Measurements from ENCODE around the gene DTL.

DTL gene

DNA sequence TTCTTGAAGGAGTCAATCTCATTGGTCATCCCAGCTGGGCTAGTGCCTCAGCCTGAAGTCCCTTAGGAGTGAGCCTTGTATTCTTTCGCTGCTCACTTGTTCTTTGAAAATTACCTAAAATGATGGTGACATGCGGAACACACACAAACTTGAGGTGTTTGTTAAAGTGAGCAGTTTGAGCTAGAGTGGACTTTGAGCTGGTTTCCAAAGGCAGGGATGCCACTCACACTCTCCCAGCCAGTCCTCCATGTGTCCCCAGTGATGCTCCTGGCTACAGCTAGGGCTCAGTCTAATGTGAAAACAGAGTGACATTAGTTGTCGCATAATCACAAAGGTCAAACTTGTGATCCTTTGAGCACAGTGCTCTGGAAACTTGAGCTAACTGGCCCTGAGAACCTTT is 84.3 kb downstream of the DTL start:
- H3K27ac ChIP-seq (ENCODE audit: low read depth in 2 of 2, low read length in 2 of 2) = no peak overlapping the region
- peaks cover 1 to 2% of the 10 kb centered on the region in 2 donors for H3K4me1 ChIP-seq (ENCODE audit: control insufficient read depth in 2 of 2, insufficient read depth in 2 of 2, low read length in 2 of 2)
- H3K27me3 ChIP-seq (ENCODE audit: control insufficient read depth in 2 of 2, insufficient read depth in 2 of 2, low read length in 2 of 2) = no peaks in the 10 kb centered on the region
- no peak overlapping the region for H3K4me3 ChIP-seq (ENCODE audit: low read length in 2 of 2)
- no peaks in the 10 kb centered on the region for H3K36me3 ChIP-seq (ENCODE audit: control insufficient read depth in 2 of 2, insufficient read depth in 2 of 2, low read length in 2 of 2)
- H3K9me3 ChIP-seq (ENCODE audit: control insufficient read depth in 2 of 2, low read length in 2 of 2) = no peaks in the 10 kb centered on the region
- H3K9ac ChIP-seq (ENCODE audit: low read depth in 1 of 2, low read length in 2 of 2) = no peak overlapping the region

DNA sequence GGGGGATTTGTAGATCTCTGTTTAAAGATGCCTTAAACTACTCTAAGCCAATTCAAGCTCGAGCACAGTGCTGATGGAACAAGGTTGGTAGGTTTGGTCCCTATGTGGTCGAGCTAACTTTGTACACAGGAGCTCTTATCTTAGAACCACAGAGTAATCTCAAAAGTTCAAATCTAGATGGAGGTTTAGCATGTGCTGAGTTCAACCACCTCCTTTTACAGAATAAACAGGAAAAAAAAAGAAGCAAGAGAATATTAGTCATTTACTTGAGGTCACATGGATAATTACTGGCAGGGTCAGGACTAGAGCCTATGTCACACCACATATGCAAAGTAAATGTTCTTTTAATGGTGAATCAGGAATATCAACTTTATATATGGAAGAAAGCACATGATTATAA is 86.2 kb downstream of the DTL start:
- no peaks in the 10 kb centered on the region for H3K36me3 ChIP-seq (ENCODE audit: control insufficient read depth in 2 of 2, insufficient read depth in 2 of 2, low read length in 2 of 2)
- no peak overlapping the region for H3K4me3 ChIP-seq (ENCODE audit: low read length in 2 of 2)
- H3K9ac ChIP-seq (ENCODE audit: low read depth in 1 of 2, low read length in 2 of 2) = no peak overlapping the region
- H3K9me3 ChIP-seq (ENCODE audit: control insufficient read depth in 2 of 2, low read length in 2 of 2) = no peaks in the 10 kb centered on the region
- peaks cover 9 to 12% of the 10 kb centered on the region in 2 donors for H3K4me1 ChIP-seq (ENCODE audit: control insufficient read depth in 2 of 2, insufficient read depth in 2 of 2, low read length in 2 of 2)
- H3K27me3 ChIP-seq (ENCODE audit: control insufficient read depth in 2 of 2, insufficient read depth in 2 of 2, low read length in 2 of 2) = no peaks in the 10 kb centered on the region
- no peak overlapping the region for H3K27ac ChIP-seq (ENCODE audit: low read depth in 2 of 2, low read length in 2 of 2)

DNA sequence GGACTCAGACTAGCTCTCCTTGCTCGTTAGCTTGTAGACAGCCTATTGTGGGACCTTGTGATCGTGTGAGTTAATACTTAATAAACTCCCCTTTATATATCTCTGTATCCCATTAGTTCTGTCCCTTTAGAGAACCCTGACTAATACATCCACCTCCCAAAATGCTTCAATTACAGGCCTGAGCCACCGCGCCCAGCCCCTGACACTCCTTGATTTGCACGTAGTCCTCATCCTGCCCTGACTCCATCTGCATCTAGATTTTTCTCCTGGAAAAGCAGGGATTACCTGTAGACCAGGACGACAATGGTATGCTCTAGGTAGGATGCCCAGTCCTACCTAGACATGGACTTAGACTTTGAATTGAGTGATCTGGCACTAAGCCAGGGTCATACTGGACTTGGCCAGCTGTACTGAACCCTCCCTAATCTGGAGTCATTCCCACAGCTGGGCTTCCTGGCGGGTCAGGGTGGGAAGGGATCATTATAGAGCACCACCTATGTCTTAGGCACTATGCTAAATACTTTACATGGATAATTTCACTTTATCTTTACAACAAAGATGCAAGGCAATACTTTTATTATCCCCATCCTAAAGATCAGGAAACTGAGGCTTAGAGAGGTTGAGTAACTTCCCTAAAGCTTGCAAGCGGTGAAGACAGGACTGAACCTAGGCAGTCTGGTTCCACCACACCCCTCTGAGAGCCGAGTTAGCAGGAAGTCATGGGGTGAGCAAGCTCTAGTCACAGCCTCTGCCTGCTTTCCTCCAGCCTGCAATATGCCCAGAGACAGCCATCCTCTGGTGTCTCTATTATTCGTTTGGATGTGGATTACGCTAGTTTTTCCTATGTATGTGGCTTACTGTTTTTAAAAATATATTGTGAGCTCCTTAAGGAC is 89.4 kb downstream of the DTL start:
- H3K9me3 ChIP-seq (ENCODE audit: control insufficient read depth in 2 of 2, low read length in 2 of 2) = no peaks in the 10 kb centered on the region
- H3K4me3 ChIP-seq (ENCODE audit: low read length in 2 of 2) = no peak overlapping the region
- H3K27me3 ChIP-seq (ENCODE audit: control insufficient read depth in 2 of 2, insufficient read depth in 2 of 2, low read length in 2 of 2) = no peaks in the 10 kb centered on the region
- no peaks in the 10 kb centered on the region for H3K36me3 ChIP-seq (ENCODE audit: control insufficient read depth in 2 of 2, insufficient read depth in 2 of 2, low read length in 2 of 2)
- H3K27ac ChIP-seq (ENCODE audit: low read depth in 2 of 2, low read length in 2 of 2) = peak overlapping the region; percentile 64 to 67
- H3K9ac ChIP-seq (ENCODE audit: low read depth in 1 of 2, low read length in 2 of 2) = peak overlapping the region in 1 of 2 donors; percentile 1
- H3K4me1 ChIP-seq (ENCODE audit: control insufficient read depth in 2 of 2, insufficient read depth in 2 of 2, low read length in 2 of 2) = peaks cover 9 to 12% of the 10 kb centered on the region in 2 donors

DNA sequence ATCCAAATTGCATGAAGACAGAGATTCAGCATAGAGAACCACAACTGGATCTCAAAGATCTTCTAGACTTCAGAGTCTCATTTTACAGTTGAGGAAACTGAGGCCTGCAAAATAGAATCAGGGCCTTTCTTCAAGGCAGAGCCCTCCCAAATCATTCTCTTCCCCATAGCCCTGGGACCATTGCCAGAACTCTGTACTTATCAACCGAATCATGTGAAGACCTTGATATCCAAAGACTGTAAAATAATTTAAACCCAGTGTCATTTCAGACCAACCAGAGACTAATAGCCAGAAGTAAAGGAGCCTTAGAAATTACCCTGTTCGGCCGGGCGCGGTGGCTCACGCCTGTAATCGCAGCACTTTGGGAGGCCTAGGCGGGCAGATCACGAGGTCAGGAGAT is 90.1 kb downstream of the DTL start:
- peaks cover 9 to 12% of the 10 kb centered on the region in 2 donors for H3K4me1 ChIP-seq (ENCODE audit: control insufficient read depth in 2 of 2, insufficient read depth in 2 of 2, low read length in 2 of 2)
- no peak overlapping the region for H3K4me3 ChIP-seq (ENCODE audit: low read length in 2 of 2)
- no peaks in the 10 kb centered on the region for H3K9me3 ChIP-seq (ENCODE audit: control insufficient read depth in 2 of 2, low read length in 2 of 2)
- no peak overlapping the region for H3K9ac ChIP-seq (ENCODE audit: low read depth in 1 of 2, low read length in 2 of 2)
- peak overlapping the region; percentile 64 to 67 for H3K27ac ChIP-seq (ENCODE audit: low read depth in 2 of 2, low read length in 2 of 2)
- no peaks in the 10 kb centered on the region for H3K27me3 ChIP-seq (ENCODE audit: control insufficient read depth in 2 of 2, insufficient read depth in 2 of 2, low read length in 2 of 2)
- H3K36me3 ChIP-seq (ENCODE audit: control insufficient read depth in 2 of 2, insufficient read depth in 2 of 2, low read length in 2 of 2) = no peaks in the 10 kb centered on the region

DNA sequence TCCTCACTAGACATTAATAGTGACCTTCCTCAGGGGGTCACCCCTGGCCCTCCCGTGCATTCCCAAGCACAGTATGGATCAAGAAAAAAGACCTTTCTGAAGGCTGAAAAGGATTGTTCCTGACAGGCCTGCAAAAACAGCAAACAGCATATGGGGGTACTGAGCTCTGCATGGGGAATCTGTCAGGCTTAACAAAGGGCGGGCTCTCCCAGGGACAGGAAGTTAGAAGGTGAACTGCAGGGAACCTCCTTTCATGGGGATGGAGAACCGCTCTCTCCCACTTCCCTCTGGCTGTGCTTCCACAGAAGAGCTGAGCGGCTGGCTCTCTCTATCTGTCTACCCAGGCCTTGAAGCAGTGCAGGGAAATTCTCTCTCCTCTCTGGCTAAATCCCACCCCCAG is 91.7 kb downstream of the DTL start:
- no peak overlapping the region for H3K27ac ChIP-seq (ENCODE audit: low read depth in 2 of 2, low read length in 2 of 2)
- no peaks in the 10 kb centered on the region for H3K27me3 ChIP-seq (ENCODE audit: control insufficient read depth in 2 of 2, insufficient read depth in 2 of 2, low read length in 2 of 2)
- peaks cover 9 to 12% of the 10 kb centered on the region in 2 donors for H3K4me1 ChIP-seq (ENCODE audit: control insufficient read depth in 2 of 2, insufficient read depth in 2 of 2, low read length in 2 of 2)
- no peak overlapping the region for H3K4me3 ChIP-seq (ENCODE audit: low read length in 2 of 2)
- no peak overlapping the region for H3K9ac ChIP-seq (ENCODE audit: low read depth in 1 of 2, low read length in 2 of 2)
- no peaks in the 10 kb centered on the region for H3K36me3 ChIP-seq (ENCODE audit: control insufficient read depth in 2 of 2, insufficient read depth in 2 of 2, low read length in 2 of 2)
- no peaks in the 10 kb centered on the region for H3K9me3 ChIP-seq (ENCODE audit: control insufficient read depth in 2 of 2, low read length in 2 of 2)

DNA sequence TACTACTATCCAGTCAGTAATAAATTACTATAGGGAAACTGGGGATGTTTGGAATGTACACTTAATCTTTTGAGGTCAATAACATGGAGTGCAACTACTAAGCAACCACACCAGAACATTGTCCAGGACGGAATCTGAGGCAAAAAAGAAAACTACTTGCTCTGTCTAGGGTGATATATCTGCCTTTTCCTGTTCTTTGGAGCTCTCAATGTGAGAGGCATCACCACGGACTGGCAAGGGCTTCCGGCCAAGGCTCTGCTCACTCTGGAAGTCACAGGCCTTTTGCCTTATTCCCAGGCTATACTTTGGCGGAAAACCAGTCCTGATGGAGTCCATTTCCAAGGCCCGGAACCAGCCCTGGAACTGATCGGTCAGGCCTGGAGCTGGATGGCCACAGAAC is 94.2 kb downstream of the DTL start:
- H3K36me3 ChIP-seq (ENCODE audit: control insufficient read depth in 2 of 2, insufficient read depth in 2 of 2, low read length in 2 of 2) = no peaks in the 10 kb centered on the region
- no peak overlapping the region for H3K4me3 ChIP-seq (ENCODE audit: low read length in 2 of 2)
- no peaks in the 10 kb centered on the region for H3K9me3 ChIP-seq (ENCODE audit: control insufficient read depth in 2 of 2, low read length in 2 of 2)
- H3K27ac ChIP-seq (ENCODE audit: low read depth in 2 of 2, low read length in 2 of 2) = no peak overlapping the region
- no peaks in the 10 kb centered on the region for H3K27me3 ChIP-seq (ENCODE audit: control insufficient read depth in 2 of 2, insufficient read depth in 2 of 2, low read length in 2 of 2)
- peaks cover 9 to 10% of the 10 kb centered on the region in 2 donors for H3K4me1 ChIP-seq (ENCODE audit: control insufficient read depth in 2 of 2, insufficient read depth in 2 of 2, low read length in 2 of 2)
- no peak overlapping the region for H3K9ac ChIP-seq (ENCODE audit: low read depth in 1 of 2, low read length in 2 of 2)

DNA sequence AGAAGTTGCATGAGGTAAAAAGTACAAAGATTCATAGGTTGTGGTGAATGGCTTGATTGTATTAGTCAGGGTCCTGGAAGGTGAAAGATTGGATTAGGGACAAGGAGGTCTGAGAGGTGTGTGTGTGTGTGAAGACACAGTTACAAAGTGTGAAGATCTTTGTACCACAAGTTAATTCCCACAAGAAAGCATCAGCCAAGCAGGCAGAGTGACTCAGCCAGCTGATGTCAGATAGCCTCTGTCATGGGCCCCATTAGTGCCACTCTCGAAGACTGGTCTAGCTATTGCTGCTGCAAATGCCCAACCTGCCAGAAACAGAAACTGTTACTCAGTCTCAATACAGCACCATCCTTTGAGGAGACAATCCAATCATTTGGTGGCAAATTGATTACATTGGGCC is 96.5 kb downstream of the DTL start:
- no peak overlapping the region for H3K27ac ChIP-seq (ENCODE audit: low read depth in 2 of 2, low read length in 2 of 2)
- H3K4me3 ChIP-seq (ENCODE audit: low read length in 2 of 2) = no peak overlapping the region
- no peaks in the 10 kb centered on the region for H3K4me1 ChIP-seq (ENCODE audit: control insufficient read depth in 2 of 2, insufficient read depth in 2 of 2, low read length in 2 of 2)
- no peak overlapping the region for H3K9ac ChIP-seq (ENCODE audit: low read depth in 1 of 2, low read length in 2 of 2)
- H3K36me3 ChIP-seq (ENCODE audit: control insufficient read depth in 2 of 2, insufficient read depth in 2 of 2, low read length in 2 of 2) = no peaks in the 10 kb centered on the region
- no peaks in the 10 kb centered on the region for H3K9me3 ChIP-seq (ENCODE audit: control insufficient read depth in 2 of 2, low read length in 2 of 2)
- H3K27me3 ChIP-seq (ENCODE audit: control insufficient read depth in 2 of 2, insufficient read depth in 2 of 2, low read length in 2 of 2) = no peaks in the 10 kb centered on the region

DNA sequence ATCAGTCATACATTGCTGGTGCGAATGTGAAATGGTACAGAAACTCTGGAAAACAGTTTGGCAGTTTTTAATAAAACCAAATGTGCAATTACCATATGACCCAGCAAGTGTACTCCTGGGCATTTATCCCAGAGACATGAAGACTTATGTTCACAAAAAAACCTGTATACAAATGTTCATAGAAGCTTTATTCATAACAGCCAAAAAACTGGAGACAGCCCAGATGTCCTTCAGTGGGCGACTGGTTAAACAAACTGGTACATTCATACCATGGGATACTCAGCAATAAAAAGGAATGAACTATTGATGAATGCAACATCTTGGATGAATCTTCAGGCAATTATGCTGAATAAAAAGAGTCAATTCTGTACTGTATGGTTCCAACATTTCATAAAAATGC is 97.8 kb downstream of the DTL start:
- Histone ChIP-seq H3K27ac (ENCODE audit: low read depth in 2 of 2, low read length in 2 of 2) (no peak overlapping the region), H3K4me3 (ENCODE audit: low read length in 2 of 2) (no peak overlapping the region), H3K27me3 (ENCODE audit: control insufficient read depth in 2 of 2, insufficient read depth in 2 of 2, low read length in 2 of 2) (no peaks in the 10 kb centered on the region), H3K9ac (ENCODE audit: low read depth in 1 of 2, low read length in 2 of 2) (no peak overlapping the region), H3K4me1 (ENCODE audit: control insufficient read depth in 2 of 2, insufficient read depth in 2 of 2, low read length in 2 of 2) (no peaks in the 10 kb centered on the region), H3K9me3 (ENCODE audit: control insufficient read depth in 2 of 2, low read length in 2 of 2) (no peaks in the 10 kb centered on the region), H3K36me3 (ENCODE audit: control insufficient read depth in 2 of 2, insufficient read depth in 2 of 2, low read length in 2 of 2) (no peaks in the 10 kb centered on the region)

DNA sequence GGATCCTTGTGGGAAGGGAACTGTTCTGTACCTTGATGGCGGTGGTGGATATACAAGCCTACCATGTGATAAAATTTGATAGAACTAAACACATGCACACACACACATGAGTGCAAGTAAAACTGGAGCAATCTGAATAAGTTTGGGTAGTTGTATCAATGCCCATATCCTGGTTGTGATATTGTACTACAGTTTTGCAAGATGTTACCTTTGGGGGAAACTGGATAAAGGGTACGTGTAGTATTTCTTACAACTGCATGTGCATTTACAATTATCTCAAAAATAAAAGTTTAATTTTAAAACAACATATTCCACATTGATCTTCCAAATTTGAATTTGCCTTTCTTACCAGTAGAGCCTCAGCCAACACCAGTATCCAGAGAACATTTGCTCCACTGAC is 99.6 kb downstream of the DTL start:
- Histone ChIP-seq H3K4me3 (ENCODE audit: low read length in 2 of 2) (no peak overlapping the region), H3K27me3 (ENCODE audit: control insufficient read depth in 2 of 2, insufficient read depth in 2 of 2, low read length in 2 of 2) (no peaks in the 10 kb centered on the region), H3K36me3 (ENCODE audit: control insufficient read depth in 2 of 2, insufficient read depth in 2 of 2, low read length in 2 of 2) (no peaks in the 10 kb centered on the region), H3K4me1 (ENCODE audit: control insufficient read depth in 2 of 2, insufficient read depth in 2 of 2, low read length in 2 of 2) (peaks cover 0 to 3% of the 10 kb centered on the region in 2 donors), H3K9me3 (ENCODE audit: control insufficient read depth in 2 of 2, low read length in 2 of 2) (no peaks in the 10 kb centered on the region), H3K9ac (ENCODE audit: low read depth in 1 of 2, low read length in 2 of 2) (no peak overlapping the region), H3K27ac (ENCODE audit: low read depth in 2 of 2, low read length in 2 of 2) (no peak overlapping the region)

DNA sequence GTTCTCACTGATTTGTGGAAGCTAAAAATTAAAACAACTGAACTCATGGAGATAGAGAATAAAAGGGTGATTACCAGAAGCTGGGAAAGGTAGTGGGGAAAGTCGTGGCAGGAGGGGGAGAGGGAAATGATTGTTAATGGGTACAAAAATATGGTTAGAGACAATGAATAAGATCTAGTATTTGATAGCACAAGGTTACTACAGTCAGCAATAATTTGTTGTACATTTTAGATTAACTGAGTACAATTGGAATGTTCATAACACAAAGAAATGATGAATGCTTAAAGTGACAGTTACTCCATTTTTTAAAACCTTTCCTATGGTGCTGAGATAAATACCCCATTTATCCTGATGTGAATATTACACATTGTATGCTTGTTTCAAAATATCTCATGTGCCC is 102.3 kb downstream of the DTL start:
- no peaks in the 10 kb centered on the region for H3K9me3 ChIP-seq (ENCODE audit: control insufficient read depth in 2 of 2, low read length in 2 of 2)
- no peak overlapping the region for H3K4me3 ChIP-seq (ENCODE audit: low read length in 2 of 2)
- H3K36me3 ChIP-seq (ENCODE audit: control insufficient read depth in 2 of 2, insufficient read depth in 2 of 2, low read length in 2 of 2) = no peaks in the 10 kb centered on the region
- H3K27me3 ChIP-seq (ENCODE audit: control insufficient read depth in 2 of 2, insufficient read depth in 2 of 2, low read length in 2 of 2) = no peaks in the 10 kb centered on the region
- H3K9ac ChIP-seq (ENCODE audit: low read depth in 1 of 2, low read length in 2 of 2) = no peak overlapping the region
- peaks cover 0 to 3% of the 10 kb centered on the region in 2 donors for H3K4me1 ChIP-seq (ENCODE audit: control insufficient read depth in 2 of 2, insufficient read depth in 2 of 2, low read length in 2 of 2)
- no peak overlapping the region for H3K27ac ChIP-seq (ENCODE audit: low read depth in 2 of 2, low read length in 2 of 2)

Measured in mucosa of rectum (tissue), 2 donors.